ENCODE measurements around the gene TRRAP. TPM values are rescaled to one million over a fixed set of nuclear protein-coding genes. Genes with fewer than 3 reads are reported as not detected.
"Not testable (repeated sequence)": the region's sequence is repeated elsewhere in the genome, so short reads cannot be mapped to it uniquely, and the experiment has no call there.

TRRAP gene
- polyA plus RNA-seq, 4 donors = 33.9 to 44.3 (median 39.3) TPM

GRCh38 chr7:98864731-98865453 is 13.4 kb upstream of the TRRAP start:
- no peak for DNase-seq (ENCODE audit: low read depth in 4 of 4, low spot score in 3 of 4)

GRCh38 chr7:98866351-98866750 is 12.0 kb upstream of the TRRAP start:
- DNase-seq (ENCODE audit: low read depth in 4 of 4, low spot score in 3 of 4) = no peak

GRCh38 chr7:98866765-98867164 is 11.6 kb upstream of the TRRAP start:
- no peak for DNase-seq (ENCODE audit: low read depth in 4 of 4, low spot score in 3 of 4)

- no peak for DNase-seq (ENCODE audit: low read depth in 4 of 4, low spot score in 3 of 4)
These were observed 9.9 kb upstream of the TRRAP start for GRCh38 chr7:98868450-98868849.

GRCh38 chr7:98869027-98869596 is 9.2 kb upstream of the TRRAP start:
- no peak for DNase-seq (ENCODE audit: low read depth in 4 of 4, low spot score in 3 of 4)

- DNase-seq (ENCODE audit: low read depth in 4 of 4, low spot score in 3 of 4) = no peak
These were observed 8.7 kb upstream of the TRRAP start, which contains the start of gene TMEM130 for GRCh38 chr7:98869597-98870120. Gene TMEM130 (minus strand): TSS chr7:98870014. CDS start chr7:98869861, 153 bp downstream.

- DNase-seq (ENCODE audit: low read depth in 4 of 4, low spot score in 3 of 4) = no peak
These were observed 8.1 kb upstream of the TRRAP start for GRCh38 chr7:98870121-98870651.

- no peak for DNase-seq (ENCODE audit: low read depth in 4 of 4, low spot score in 3 of 4)
These were observed 7.4 kb upstream of the TRRAP start for GRCh38 chr7:98870807-98871491.

GRCh38 chr7:98872328-98872924 is 5.9 kb upstream of the TRRAP start:
- no peak for DNase-seq (ENCODE audit: low read depth in 4 of 4, low spot score in 3 of 4)

GRCh38 chr7:98873610-98874009 is 4.7 kb upstream of the TRRAP start:
- DNase-seq (ENCODE audit: low read depth in 4 of 4, low spot score in 3 of 4) = not testable (repeated sequence)

- DNase-seq (ENCODE audit: low read depth in 4 of 4, low spot score in 3 of 4) = no peak
These were observed 3.4 kb upstream of the TRRAP start for GRCh38 chr7:98874942-98875341.

- no peak for DNase-seq (ENCODE audit: low read depth in 4 of 4, low spot score in 3 of 4)
These were observed 2.8 kb upstream of the TRRAP start for GRCh38 chr7:98875501-98875900.

GRCh38 chr7:98877146-98877545 is 1.2 kb upstream of the TRRAP start:
- no peak for DNase-seq (ENCODE audit: low read depth in 4 of 4, low spot score in 3 of 4)

- DNase-seq (ENCODE audit: low read depth in 4 of 4, low spot score in 3 of 4) = no peak
These were observed 504 bp upstream of the TRRAP start for GRCh38 chr7:98877692-98878364.

- no peak for DNase-seq (ENCODE audit: low read depth in 4 of 4, low spot score in 3 of 4)
These were observed 1.1 kb downstream of the TRRAP start for GRCh38 chr7:98879198-98879978.

- no peak for DNase-seq (ENCODE audit: low read depth in 4 of 4, low spot score in 3 of 4)
These were observed 1.6 kb downstream of the TRRAP start for GRCh38 chr7:98879979-98880315.

- no peak for DNase-seq (ENCODE audit: low read depth in 4 of 4, low spot score in 3 of 4)
These were observed 2.2 kb downstream of the TRRAP start for GRCh38 chr7:98880485-98880884.

- no peak for DNase-seq (ENCODE audit: low read depth in 4 of 4, low spot score in 3 of 4)
These were observed 3.4 kb downstream of the TRRAP start for GRCh38 chr7:98881561-98882315.

- no peak for DNase-seq (ENCODE audit: low read depth in 4 of 4, low spot score in 3 of 4)
These were observed 6.1 kb downstream of the TRRAP start for GRCh38 chr7:98884416-98884815.
